NCI-H2029 (cell line): ENCODE results near the gene NISCH.

ENCODE experiments used
- DNase-seq: peaks from one replicate; lab custom pipeline; 2025; lab: John Stamatoyannopoulos, UW

Gene NISCH

GRCh38 chr3:52472239-52473000 lies 17.0 kb downstream of the NISCH start:
- no peak for DNase-seq

- DNase-seq: no peak
Observed at GRCh38 chr3:52473026-52473425, 17.6 kb downstream of the NISCH start.

DNA sequence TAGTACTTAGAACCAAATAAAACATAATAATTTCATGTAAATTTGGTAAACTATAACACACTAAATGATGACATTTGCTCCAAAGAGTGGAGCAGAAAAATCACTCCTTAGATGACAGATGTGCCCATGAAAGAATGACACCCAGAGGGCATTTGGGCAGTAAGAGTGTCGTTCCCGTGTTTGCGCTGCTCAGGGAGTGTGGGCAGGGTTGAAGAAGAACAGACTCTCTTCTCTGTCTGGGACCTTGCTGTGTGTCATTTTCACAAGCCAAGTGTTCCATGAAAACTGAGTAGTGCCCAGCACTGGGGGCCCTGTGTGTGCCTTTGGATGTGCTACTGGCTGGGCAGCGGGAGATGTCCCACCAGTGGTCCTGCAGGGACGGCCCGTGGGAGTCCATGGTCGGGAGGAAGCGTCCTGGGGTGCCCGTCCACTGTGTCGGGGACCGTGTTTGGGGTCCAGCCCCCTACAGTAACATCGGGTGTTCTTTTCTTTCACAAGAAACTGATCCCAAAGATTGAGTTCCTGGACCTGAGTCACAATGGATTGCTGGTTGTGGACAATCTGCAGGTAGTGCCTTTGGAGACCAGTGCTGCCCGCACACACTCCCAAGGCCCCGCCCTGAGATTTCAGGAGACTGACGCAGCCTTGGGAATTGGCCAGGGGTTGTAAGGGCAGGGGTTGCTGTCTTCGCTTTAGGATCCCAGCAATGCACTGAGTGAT lies 21.8 kb downstream of the NISCH start:
- DNase-seq: no peak

DNA sequence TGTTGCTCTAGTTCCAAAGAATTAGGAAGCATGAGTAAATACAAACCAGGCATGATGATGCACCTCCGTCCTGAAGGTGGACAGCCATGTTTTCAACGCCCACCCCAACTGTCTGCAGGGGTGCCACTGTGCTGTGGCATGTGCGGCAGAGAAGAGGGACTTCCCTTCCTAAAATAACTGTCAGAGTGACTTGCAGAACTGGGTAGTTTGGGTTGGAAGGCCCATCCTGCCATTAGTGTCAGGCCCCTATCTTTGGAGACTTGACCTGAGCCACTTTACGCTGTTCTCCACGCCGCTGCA lies 22.3 kb downstream of the NISCH start:
- no peak for DNase-seq

DNA sequence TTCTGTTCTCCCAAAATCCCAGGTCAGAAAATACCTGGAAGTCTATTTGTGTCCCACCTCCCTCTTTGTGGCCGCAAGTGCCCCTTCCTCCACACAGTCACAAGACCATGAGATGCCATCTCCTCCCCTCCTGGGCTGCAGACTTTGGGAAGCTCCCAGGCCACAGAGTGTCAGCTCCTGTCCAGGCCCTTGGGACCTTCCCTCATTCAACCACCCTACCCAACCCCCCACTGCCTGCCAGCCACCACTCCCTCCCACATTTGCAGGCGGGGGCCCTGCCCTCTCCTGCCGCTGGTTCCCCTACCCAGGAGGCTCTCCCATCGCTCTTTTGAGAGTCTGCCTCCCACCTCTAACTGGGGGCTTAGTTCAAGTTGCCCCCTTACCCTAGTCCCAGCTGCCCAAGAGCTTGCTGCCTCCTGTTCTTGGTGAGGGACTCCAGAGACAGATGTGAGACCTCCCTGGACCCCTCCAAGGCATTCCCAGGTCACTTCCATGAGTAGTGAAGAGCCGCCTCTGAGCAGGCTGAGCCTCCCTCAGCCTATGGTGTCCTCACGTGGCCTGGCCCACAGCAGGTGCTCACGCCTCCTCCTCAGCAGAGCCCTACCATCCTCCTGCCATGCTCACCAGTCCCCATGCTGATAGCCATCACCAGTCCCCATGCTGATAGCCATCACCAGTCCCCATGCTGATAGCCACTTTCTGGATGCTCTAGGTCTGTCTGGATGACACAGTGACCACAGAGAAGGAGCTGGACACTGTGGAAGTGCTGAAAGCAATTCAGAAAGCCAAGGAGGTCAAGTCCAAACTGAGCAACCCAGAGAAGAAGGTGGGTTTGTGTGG lies 23.9 kb downstream of the NISCH start:
- no peak for DNase-seq

DNA sequence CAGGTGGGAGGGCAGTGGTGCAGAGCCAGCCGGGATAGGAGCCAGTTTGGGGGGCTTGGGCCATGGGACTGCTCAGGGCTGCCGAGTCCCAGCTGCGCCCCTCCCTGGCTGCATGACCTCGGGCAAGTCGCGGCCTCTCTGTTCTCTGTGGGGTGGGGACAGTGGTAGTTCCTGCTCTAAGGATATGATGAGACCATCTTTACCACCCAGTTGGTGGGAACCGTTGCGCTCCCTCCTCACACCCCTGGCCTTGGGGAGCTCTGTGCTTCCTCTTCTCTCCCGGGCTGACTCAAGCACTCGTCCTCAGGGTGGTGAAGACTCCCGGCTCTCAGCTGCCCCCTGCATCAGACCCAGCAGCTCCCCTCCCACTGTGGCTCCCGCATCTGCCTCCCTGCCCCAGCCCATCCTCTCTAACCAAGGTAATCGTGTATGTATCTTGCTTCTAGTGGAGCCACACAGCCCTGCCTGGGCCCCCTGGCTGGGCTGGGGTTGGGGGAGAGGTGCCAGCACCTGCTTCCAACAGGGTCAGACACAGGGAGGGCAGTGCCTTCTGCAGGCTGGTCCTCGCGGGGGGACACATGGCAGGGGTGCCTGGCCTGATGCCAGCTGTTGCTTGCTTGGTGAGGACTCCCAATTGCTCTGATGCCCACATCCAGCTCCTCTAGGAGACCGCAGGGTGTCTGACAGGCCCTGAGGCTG lies 24.6 kb downstream of the NISCH start:
- DNase-seq: no peak

DNA sequence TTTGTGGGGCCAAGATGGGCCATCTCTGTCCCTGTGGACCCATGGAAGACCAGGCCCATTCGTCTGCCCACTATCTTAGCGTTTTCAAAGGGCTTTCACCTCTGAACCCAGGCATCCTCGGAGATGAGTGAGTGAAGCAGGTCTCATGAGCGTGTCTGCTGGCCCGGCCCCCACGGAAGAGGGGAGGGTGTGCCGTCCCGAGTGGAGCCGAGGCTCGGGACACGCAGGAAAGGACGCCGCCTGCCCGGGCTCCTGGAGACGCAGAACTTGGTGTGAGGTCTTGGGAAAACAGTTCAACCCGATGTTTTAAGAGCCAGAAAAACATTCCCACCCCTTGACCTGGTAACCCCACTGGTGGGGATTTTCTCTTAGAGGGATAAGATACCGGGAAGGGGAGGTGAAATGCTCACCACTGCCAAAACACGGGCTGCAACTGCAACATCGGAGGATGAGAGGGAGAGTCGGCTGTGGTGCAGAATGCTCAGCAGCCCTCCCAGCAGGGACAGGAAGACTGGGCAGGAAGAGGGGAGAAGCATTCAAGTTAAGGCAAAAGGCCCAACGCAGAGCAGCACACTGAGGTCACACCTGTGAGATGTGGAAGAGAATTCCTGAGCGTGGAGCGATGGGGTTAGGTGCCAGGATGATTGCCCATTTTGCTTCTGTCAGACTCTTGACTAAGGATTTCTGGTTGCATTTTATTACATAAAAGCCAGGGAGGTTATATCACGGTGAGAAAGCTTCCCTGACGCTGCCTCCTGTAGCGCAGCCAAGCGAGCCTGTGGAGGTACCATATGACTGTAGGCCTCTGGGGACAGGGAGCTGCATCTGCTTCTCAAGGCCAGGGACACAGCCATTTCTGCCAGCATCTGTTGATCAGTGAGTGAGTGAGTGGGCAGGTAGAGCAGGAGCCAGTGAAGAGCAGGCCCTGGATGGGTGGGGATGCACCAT lies 25.6 kb downstream of the NISCH start:
- DNase-seq: no peak

- DNase-seq: no peak
Observed at GRCh38 chr3:52481819-52482521, 26.6 kb downstream of the NISCH start.

GRCh38 chr3:52483081-52483480 lies 27.7 kb downstream of the NISCH start:
- no peak for DNase-seq

GRCh38 chr3:52483577-52484381 lies 28.4 kb downstream of the NISCH start:
- DNase-seq: no peak

- DNase-seq: no peak
Observed at GRCh38 chr3:52484680-52485461, 29.5 kb downstream of the NISCH start.

GRCh38 chr3:52487050-52487787 lies 31.8 kb downstream of the NISCH start:
- no peak for DNase-seq

- no peak for DNase-seq
Observed at GRCh38 chr3:52487788-52488691, 32.6 kb downstream of the NISCH start.

GRCh38 chr3:52488746-52489145 lies 33.3 kb downstream of the NISCH start:
- no peak for DNase-seq

GRCh38 chr3:52489453-52489852 lies 34.0 kb downstream of the NISCH start:
- no peak for DNase-seq

GRCh38 chr3:52490035-52490938 lies 34.9 kb downstream of the NISCH start:
- no peak for DNase-seq
